HG03460 (cell line): ENCODE data around the gene POLR2C.

Experiments used
- ATAC-seq: cut with Tn5 transposase; IDR thresholded peaks from one replicate; pipeline ENCODE4 v1.9.1; 2021; ENCODE audit not compliant: unreplicated experiment

The POLR2C gene

DNA sequence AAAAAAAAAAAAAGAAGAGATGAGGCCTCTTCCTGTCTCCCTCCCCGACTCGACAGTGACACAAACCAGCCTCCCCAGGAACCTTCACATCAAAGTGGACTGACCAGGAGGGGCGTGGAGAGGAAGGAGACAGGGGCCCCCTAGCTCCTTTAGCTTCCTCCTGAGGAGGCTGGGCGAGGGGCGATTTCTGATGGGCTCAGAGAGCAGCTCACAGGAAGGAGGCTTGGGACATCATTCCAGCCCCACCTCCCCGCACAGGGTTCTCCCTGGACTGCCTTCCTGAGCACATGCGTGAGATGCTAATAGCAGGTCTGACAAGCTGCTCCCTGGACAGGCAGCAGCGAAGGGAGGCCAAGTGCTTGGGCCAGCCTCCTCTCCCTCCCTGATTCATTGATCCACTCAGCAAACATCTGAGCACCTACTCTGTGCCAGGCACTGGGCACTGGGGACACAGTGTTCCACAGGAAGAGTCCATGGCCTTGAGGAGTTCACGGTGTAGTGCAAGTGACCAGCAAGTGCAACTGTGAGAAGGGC is 38.2 kb downstream of the POLR2C start:
- ATAC-seq = no peak

DNA sequence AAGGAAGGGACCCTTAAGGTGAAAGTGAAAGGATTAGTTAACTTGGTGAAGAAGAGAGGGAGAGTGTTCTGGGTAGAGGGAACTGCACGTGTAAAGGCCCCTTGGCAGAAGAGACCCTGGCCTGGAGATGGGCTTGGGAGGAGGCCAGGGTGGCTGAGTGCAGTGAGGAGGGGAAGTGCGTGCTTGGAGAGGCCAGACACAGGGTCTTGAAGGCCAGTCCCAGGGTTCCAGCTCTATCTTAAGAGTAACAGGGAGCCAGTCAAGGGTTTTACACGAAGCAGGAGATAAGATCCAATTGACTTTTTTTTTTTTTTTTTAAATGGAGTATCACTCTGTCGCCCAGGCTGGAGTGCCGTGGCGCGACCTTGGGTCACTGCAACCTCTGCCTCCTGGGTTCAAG is 39.0 kb downstream of the POLR2C start:
- ATAC-seq = no peak

DNA sequence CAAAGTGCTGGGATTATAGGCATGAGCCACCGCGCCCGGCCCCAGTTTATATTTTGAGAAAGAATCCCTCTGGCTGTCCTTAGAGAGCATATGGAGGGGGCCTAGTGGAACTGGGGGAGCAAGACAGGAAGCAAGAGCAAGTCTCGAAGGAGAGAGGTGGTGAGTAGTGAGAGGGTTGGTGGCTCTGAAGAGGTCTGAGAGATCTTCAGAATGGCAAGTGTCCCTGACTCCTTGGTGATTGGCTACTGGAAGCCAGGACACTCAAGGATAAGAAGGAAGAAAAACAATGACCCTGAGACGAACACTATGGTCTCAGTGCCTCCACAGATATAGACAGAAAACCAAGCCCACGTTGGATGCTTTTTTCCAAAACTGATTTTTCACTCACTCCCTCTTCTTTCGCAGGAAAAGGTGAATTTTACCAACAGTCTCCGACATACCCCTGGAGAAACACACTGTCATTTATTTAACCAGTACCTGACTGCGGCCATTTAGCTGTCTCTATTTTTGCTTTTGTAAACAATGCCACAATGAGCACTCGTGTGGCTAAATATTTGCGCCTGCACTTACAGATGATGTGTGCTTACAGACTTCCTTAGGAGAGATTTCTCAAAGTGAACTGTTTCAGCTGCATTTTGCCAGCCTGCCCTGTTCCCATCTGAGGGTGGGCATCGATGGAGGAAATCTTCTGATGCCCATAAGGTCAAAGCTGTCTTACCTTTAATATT is 39.7 kb downstream of the POLR2C start:
- no peak for ATAC-seq

DNA sequence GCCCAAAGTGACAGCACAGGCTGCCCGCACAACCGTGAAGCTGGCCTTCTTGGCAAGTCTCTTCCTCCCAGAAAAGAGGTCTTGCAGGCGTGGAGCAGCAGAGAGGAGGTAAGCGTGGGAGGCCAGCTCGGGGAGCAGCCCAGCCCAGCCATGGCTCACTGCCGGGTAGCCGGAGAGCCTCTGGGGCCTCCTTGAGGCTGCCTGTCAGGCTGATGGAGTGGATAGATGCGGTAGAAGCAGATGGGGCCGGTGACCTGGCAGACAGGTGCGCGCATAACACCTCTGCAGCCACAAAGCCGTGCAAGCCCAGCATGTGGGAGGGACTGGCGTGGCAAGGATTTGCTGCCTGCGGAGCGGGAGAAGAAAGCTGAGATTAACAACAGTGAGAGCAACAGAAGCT is 40.9 kb downstream of the POLR2C start:
- no peak for ATAC-seq

DNA sequence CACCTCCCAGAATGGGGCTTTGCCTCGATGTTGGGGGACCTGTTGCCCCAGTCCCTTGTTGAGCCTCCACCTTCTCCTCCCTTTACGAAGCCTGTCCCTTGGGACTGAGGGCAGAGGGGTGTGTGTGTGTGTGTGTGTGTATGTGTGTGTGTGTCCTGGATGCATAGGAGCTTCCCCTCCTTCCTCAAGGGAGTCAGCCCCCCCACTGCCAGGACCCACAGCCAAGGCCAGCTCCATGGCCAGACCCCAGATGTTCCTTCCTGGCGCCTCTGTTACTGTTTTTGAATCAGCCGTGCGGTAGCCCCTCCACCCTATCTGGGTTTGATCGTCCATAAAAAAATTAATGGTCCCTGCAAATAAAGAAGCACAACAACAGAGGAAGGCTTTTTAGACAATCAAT is 41.5 kb downstream of the POLR2C start:
- ATAC-seq = no peak

DNA sequence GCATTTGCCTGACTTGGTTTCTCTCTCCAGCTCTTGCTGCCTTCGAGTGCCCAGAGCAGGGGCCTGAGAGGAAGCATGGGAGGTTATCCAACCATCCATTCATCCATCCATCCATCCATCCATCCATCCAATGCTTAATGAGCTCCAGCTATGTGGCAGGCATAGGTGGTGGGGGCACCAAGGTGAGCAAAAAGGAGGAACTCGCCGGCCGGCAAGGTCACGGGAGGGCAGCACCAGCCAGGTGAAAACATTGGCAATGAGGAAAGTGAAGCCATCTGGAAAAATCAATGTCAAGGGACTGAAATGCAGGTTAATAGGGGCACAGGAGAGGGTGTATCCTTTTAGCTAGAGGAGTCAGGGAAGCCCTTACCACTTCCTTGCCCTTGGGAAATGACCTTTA is 42.0 kb downstream of the POLR2C start:
- no peak for ATAC-seq

DNA sequence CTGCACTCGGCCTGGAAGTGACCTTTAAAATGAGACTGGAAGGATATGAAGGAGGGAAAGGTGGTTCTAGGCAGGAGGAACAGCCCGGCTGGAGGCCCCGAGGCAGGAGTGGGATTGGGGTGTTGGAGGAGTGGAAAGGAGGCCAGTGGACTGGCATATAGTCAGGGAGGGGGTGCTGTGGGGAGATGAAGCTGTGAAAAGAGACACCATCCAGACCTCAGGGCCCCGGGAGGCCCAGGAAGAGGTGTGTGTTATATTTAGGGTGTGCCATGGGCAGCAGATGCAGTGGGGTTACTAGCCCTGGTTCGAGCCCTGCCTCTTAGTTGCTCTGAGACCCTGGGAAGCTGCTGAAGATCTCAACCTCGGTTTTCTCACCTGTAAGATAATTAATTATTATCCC is 42.7 kb downstream of the POLR2C start:
- no peak for ATAC-seq

DNA sequence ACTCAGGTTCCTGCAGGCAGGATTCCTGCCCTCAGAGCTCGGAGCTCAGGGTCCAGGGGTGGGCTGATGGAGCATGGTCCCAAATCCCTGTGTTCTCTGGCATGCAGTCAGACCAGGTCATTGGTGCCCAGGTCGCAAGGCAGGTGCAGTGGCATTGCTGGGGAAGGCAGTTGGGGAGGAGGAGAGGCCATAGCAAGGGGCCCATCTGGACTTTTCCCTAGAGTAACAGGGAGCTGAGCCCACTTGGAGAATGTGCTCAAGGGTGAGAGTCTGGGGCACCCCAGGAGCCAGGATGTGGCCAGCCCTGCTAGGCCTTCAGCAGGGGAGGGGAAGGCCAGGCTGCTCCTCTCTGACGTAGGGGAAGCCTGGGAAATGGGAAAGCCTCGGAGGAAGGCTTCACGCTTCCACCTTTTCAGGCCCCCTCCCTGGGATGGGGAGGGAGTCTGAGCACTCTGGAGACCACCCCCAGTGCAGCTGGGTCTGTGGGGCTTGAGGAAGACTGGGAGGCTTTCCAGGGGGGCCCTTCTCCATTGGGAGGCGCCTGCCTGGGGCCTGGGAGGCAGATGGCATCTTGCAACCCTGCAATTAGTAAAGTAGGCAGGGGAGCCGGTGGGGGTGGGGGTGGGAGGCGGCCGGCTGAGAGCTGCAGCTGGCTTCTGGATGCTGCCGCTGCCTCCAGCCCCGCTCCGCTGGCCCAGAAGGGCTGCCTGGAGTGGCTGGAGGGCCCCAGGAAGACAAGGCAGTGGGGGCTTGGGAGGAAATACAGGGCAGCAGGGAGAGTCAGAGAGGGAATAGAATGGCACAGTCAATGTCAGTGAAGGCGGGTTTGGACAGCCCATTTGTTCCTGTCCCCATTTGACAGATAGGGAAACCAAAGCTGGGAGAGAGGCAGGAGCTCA is 44.9 kb downstream of the POLR2C start:
- ATAC-seq = no peak

DNA sequence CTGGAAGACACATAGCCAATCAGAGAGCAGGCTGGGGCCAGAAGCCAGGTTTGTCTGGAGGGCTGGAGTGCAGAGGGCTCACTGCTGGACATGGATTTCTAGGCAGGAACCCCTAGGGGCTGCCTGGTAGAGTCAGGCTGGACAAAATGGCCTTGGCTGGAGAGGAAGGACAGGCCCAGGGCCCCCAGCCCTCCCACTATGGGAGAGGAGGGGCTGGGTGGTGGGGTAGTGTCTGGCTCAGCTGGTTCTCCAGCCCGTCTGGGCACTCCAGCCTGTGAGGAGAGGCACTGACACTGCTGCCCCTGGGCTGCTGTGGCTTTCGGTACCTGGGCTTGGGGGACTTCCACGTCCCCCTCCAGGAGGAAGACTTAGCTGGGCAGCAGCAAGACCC is 45.6 kb downstream of the POLR2C start:
- ATAC-seq = no peak

DNA sequence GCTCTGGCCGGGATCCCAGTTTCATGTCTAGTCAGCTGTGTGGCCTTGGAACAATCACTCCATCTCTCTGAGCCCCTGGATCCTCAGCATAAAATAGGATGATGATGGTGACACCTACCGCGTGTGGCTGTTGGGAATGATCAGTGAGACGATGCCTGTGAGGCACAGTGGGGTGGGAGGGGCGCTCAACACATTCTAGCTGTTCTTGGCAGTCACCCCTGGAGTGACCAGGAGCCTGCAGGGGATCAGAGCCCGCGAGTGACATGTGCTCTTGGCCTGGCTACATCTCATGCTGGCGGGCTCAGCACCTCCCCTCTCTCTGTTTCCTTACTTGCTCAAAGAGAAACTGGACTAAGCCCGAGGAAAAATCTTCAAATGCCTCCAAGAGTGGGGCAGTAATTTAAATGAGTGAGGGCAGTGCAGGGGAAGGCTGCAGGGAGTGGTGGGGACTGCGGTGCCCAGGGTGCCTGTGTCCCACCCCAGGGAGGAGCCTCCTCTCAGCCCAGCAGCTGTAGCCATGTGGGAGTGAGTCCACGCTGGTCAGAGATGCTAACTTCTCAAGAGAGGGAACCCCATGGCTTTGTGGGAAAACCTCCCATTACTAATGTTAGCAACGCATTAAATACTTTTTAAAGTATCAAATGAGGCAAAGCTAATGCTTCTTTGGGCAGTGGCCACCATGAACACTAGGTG is 46.9 kb downstream of the POLR2C start:
- ATAC-seq = no peak

DNA sequence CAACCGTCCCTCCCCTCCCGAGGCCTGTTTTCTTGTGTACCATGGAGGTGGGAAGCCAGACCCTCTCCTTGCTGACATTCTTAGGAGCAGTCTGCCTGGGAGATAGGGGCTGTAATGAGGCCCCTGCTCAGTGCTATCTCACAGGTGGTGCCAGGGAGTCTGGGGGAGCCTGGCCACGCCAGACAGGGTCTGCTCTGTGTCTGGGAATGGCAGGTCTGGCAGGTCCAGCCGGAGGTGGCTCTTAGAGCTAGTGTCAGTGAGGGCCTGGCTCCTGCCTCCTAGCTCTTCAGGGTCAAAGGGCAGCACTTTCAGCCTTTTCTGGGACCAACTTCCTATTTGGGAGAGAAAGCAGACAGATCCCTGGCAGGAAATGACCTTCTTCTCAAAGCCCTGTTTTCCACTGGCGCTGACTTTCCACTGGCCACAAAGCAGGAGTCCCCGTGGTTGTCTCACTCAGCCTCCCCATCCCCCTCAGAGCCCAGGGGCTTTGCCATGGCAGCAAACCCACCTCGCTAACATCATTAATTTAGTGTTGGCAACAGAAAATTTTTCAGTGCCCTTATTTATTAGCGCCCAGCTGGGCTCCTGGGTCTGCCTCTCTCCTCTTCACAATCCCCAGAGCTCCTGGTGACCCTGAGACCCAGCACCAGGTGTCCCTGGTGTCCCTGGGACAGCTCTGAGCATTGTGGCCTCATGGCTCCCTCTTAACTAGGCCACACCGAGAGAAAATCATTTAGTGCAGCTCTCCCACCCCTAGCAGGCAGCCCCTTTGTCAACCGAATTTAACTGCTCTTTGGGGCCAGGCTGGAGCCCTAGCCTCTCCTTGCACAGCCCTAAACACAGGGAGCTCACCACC is 47.8 kb downstream of the POLR2C start:
- ATAC-seq = no peak

DNA sequence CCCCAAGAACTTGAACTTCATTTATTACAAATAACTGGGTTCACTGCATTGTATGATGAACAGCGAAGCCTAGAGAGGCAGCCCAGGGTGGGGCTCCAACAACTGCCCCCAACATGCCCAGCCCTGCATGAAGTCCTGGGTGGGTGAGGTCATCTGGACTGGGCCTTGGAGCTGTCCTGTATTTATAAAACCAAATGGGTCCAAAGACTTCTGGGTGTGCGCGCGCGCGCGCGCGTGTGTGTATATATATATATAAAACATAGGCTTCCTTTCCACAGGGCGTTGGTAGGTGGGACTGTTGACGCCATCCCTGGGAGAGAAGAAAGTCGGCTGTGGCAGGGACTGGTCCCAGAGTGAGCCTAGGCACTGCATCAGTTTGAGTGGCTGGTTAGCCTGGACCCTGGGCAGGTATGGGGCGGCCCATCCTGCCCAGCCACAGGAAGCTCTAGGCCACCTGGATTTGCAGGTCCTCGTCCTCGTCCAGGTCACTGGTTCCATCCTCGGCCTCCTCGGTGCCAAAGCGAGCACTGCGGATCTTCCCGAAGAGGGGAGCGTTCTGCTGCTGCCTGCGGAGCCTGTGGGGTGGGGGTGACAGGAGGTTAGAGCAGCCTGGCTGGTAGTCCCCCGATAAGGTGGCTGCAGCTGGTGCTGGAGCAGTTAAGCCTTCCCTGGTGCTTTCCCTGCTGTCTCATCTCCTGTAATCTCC is 50.0 kb downstream of the POLR2C start:
- no peak for ATAC-seq

DNA sequence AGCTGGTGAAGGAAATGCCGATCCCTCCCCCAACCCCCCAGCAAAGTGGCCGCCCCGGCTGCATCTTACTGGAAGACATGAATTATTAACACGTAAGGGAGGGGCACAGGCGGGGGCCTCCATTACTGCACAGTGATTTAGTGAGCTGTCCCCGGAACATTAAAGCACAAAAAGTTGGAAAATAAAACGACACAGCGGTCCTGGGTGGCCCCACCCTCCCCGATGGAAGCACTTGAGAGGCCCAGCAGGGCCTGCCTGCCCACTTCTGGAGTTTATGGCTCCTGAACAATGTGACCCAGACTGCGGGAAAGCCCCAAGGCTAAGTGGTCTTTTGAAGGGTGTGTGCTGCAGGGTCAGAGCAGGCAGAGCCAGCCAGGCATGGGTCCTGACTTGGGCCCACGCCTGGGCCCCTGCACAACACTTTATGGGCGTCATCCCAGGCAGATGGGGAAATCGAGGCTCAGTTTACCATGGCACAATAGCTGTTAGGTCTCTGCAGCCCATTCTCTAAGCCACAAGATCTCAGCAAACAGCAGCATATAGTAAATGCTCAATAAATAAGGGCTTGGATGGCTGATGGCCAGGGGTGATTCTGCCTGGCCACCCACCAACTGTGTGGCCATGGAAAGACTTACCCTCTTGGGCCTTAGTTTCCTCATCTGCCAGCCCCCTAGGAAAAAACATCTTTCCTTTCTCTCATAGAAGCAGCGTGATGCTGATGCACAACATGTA is 51.1 kb downstream of the POLR2C start:
- ATAC-seq = no peak

DNA sequence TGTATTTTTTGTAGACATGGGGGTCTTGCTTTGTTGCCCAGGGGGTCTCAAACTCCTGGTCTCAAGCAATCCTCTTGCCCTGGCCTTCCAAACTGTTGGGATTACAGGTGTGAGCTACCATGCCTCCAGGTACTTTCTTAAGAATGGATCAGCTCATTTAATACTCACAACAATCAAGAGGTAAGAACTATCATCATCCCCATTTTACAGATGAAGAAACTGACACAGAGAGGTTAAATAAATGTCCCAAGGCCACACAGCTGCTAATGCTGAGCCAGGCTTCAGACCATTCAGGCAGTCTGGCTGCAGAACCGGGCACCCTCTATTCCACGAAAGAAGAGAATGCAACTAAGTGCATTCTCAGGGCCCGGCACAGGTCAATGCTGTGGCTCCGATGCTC is 51.9 kb downstream of the POLR2C start:
- ATAC-seq = no peak

DNA sequence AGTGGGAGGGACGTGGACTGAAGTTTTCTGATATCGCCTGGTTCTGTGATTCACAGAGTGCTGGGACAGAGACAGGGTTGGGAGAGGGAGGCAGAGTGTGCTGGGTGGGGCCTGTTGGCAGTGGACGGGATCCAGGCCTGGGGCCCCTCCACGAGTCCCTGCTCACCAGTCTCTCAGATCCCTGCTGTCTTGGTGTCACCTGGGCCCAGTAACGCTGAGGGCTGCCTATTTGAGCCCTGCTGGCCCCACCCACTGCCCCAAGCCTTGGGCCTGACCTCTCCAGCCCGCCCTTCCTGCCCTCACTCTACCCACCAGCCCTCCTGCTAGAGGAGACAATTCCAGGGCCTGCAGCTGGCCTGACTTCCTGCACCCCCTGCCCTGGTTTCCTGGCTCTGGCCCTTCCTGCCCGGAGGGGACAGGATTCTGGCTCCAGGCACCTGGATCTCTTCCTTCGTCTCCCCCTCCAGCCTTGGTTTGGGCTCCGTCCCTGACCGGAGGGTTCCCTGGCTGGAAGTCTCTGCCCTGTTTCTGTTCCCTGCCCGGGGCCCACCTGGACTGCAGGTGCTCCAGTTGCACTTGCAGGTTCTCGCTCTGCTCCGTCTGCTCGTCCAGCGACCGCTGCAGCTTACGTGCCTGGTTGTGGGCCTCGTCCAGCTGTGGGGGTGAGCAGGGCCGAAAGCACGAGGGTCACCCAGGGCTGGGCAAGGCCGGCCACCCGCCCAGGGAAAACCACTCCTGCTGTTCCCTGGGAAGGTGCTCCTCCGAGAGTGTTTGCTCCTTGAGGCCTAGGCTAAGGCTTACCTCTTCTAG is 52.5 kb downstream of the POLR2C start:
- no peak for ATAC-seq

DNA sequence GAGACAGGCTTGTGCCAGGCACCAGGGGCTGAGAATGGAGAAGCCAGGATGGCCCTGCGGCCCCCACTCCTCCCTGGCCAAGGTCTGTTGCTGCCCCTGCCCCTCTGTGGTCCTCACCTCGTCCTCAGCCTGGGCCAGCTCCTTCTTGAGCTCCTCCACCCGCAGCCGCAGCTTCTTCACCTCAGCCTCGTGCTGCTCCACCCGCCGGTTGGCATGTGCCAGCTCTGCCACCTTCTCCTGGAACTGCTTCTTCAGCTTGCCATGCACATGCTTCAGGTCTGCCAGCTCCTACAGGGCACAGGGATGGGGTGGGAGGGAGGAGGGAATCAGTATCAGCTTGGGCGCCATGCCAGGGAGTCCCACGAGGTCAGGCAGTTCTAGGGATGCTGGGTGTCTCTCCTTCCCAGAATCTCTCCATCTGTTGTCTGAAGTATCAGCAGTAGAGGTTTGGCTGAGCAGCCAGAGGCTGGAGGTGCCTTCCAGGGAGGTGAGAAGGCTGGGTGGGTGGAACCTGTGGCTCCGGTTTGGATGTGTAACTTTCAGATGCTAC is 53.8 kb downstream of the POLR2C start:
- no peak for ATAC-seq

DNA sequence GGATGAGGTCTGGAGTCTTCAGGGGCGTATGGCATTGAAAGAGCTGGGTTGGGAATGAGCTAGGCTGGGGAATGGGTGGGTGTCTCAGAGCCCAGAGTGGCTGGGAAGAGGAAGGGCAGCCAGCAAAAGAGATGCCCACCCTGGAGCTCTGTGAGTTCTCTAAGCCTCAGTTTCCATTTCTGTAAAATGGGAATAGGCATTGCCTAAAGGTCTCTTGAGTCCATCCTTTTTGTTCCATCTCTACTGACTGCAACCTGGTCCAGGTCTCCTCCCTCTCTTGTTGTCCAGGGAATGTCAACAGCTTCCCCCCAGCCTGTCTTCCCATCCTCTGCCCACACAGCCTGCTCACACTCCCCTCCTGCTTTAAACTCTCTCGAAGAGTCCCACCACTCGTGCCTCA is 54.3 kb downstream of the POLR2C start:
- no peak for ATAC-seq
